Thyroid gland (tissue), 4 donors: ENCODE results near the gene RHBDF2. TPM values are rescaled to one million over a fixed set of nuclear protein-coding genes. Genes with fewer than 3 reads are reported as not detected.

Experiments
- DNase-seq, 2 donors: peaks; one replicate each; pipeline ENCODE4 v3.0.0-alpha.2; 2019
- H3K27ac ChIP-seq, 3 donors: fragments of 200-600 bp; sonication (generic); 1 replicate in 2 of 3; 2 replicates in 1 of 3; pipeline ENCODE4 v1.5.1; 2016 to 2019; ENCODE audit warnings: mild to moderate bottlenecking in 1 of 3, moderate library complexity in 1 of 3
- H3K27me3 ChIP-seq: fragments of 200-600 bp; sonication (generic); one replicate; pipeline ENCODE4 v1.5.1; 2019
- H3K36me3 ChIP-seq, 2 donors: fragments of 200-600 bp; sonication (generic); one replicate each; pipeline ENCODE4 v1.5.1; 2016 to 2019
- H3K4me1 ChIP-seq, 2 donors: fragments of 200-600 bp; sonication (generic); one replicate each; pipeline ENCODE4 v1.5.1; 2017 to 2019
- H3K4me3 ChIP-seq, 3 donors: fragments of 200-600 bp; sonication (generic); replicated peaks in 1 of 3; 1 replicate in 2 of 3; 2 replicates in 1 of 3; pipeline ENCODE4 v1.5.1; 2016; ENCODE audit warnings: mild to moderate bottlenecking in 1 of 3
- H3K9me3 ChIP-seq: fragments of 200-600 bp; sonication (generic); one replicate; pipeline ENCODE4 v1.5.1; 2017
- POLR2A ChIP-seq, 2 donors: fragments of 450-650 bp; IDR thresholded peaks; one replicate each; pipeline ENCODE4 v1.6.1; 2017; ENCODE audit warnings: antibody characterized with exemption in 2 of 2, mild to moderate bottlenecking in 2 of 2, moderate library complexity in 1 of 2
- WGBS, 2 donors: methylation state at CpG; one replicate each; pipeline ENCODE4 v1.1.5; 2017; 5-methylcytosine and 5-hydroxymethylcytosine counted together
- intact Hi-C: fragments of 100-400 bp; cut with DNase I; formaldehyde crosslinking; loops from one replicate; pipeline ENCODE4 v1.15.1; 2023
- total RNA-seq, 4 donors: library from RNA; depleted of rRNA; stranded (reverse); fragments of >200 nt; gene quantifications; one replicate each; pipeline ENCODE4 v1.2.3, GENCODE V29; 2016
- TF ChIP-seq, protein P1 (sequence below), 6 experiments: fragments of 200-600 bp in 3 of 6; fragments of 450-650 bp in 3 of 6; sonication (generic) in 3 of 6; IDR thresholded peaks; one replicate each; pipeline ENCODE4 v1.5.1; 2016 to 2019; ENCODE audit warnings: antibody characterized with exemption in 6 of 6, mild to moderate bottlenecking in 2 of 6, inconsistent platforms in 1 of 6, moderate library complexity in 1 of 6

Gene RHBDF2
- total RNA-seq, 4 donors from 2014 or later: 16.4 to 31.1 (median 22.1) TPM

DNA sequence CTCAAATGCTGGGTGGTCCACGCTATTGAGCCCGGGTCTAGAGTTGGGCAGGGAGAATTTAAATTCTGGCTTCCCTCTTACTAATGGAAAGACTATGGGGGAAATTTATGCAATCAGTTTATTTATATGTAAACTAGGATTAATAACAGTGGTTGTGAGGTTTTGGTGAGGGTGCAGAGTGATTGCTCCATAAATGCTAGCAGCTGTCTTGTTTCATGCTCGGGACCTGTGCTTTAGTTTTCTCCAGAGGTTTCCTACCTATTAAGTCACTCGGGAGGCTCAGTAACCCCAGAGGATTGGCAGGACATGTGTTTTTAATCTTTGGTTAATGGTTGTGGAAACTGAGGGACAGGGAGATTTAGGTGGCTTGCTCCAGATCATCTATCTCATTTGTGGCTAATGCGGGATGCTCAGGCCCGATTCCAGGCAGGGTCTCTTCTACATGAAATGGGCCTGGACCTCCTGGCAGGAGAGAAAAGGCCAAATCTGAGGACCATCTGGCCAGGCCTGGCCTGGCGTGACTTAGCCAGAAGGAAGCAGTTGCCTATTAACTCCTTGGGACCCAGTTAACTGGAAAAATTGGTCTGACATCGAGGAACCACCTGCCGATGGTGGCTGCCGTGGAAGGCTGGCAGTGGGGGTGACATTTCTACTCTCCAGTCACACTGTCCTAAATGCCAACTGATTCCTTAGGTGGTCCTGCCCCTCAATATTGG lies 40.7 kb upstream of the RHBDF2 start:
- H3K4me1 ChIP-seq: peaks cover 19 to 61% of the 10 kb centered on the region in 2 donors
- 89 to 93% methylated on average over 10 of the region's 10 CpGs for WGBS, 2 donors
- TF ChIP-seq POLR2A (IDR thresholded peaks at IDR 0.05): no peak
- TF ChIP-seq, protein P1, sequence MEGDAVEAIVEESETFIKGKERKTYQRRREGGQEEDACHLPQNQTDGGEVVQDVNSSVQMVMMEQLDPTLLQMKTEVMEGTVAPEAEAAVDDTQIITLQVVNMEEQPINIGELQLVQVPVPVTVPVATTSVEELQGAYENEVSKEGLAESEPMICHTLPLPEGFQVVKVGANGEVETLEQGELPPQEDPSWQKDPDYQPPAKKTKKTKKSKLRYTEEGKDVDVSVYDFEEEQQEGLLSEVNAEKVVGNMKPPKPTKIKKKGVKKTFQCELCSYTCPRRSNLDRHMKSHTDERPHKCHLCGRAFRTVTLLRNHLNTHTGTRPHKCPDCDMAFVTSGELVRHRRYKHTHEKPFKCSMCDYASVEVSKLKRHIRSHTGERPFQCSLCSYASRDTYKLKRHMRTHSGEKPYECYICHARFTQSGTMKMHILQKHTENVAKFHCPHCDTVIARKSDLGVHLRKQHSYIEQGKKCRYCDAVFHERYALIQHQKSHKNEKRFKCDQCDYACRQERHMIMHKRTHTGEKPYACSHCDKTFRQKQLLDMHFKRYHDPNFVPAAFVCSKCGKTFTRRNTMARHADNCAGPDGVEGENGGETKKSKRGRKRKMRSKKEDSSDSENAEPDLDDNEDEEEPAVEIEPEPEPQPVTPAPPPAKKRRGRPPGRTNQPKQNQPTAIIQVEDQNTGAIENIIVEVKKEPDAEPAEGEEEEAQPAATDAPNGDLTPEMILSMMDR (IDR thresholded peaks at IDR 0.05): no peak
- no peaks in the 10 kb centered on the region for H3K36me3 ChIP-seq
- no peaks in the 10 kb centered on the region for H3K27me3 ChIP-seq
- no peak overlapping the region for H3K27ac ChIP-seq
- no peaks in the 10 kb centered on the region for H3K9me3 ChIP-seq
- intact Hi-C loops: loop anchor here (2.0 kb wide), 1 partner anchor 19 kb away; no protein-coding TSS in a partner anchor
- H3K4me3 ChIP-seq: no peak overlapping the region
- DNase-seq: no peak

DNA sequence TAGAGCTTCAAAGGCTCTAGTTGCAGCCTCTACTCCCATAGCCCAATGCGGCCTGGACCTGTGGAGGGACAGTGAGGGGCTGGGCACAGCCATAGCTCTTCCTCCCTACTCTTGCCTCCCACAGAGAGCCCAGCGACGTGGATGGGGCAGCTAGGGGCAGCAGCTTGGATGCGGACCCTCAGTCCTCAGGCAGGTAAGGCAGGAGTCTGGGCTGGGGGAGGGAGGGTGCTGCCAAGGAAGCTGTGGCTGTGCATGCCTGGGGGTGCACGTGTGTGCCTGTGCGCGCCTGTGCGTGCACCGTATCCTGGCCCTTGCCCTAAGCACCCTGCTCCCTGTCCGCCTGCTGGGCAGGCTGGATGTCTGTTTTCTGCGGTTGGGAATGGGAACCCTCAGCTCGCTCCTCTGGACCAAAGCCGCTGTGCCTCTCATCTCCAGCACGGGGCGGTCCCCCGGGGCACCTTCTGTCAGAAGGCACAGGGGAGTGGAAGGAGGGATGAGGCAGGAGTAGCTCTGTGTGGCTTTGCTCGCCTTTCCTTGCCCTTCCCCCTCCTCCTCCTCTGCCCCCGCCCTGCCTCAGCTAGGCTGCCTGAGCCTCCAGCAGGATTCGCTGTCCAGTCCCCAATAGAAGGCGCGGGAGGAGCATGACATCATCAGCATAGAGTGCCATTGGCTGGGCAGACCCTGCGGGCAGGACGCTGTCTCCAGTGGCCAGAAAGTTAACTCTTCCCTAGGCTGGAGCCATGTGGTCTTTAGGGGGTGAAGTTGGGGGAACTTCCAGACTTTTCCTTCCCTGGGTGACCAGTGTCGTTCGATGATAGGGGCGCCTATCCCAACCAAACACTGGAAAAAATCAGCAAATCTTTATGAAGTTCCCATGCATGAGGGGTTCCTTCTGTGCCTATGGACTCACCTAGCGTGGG lies 39.4 kb upstream of the RHBDF2 start:
- intact Hi-C loops: no loop called here
- TF ChIP-seq POLR2A (IDR thresholded peaks at IDR 0.05): peak in 1 of 2 donors; percentile 41
- TF ChIP-seq, protein P1 (IDR thresholded peaks at IDR 0.05): peak in 2 of 6 experiments; percentile 31 to 51
- no peaks in the 10 kb centered on the region for H3K9me3 ChIP-seq
- peaks cover 16 to 49% of the 10 kb centered on the region in 2 donors for H3K4me1 ChIP-seq
- H3K4me3 ChIP-seq: no peak overlapping the region
- 10 to 13% methylated on average over 19 of the region's 27 CpGs for WGBS, 2 donors
- no peaks in the 10 kb centered on the region for H3K27me3 ChIP-seq
- peak; percentile 94 to 96 for DNase-seq
- no peaks in the 10 kb centered on the region for H3K36me3 ChIP-seq
- H3K27ac ChIP-seq: peak overlapping the region in 1 of 3 donors; percentile 51

DNA sequence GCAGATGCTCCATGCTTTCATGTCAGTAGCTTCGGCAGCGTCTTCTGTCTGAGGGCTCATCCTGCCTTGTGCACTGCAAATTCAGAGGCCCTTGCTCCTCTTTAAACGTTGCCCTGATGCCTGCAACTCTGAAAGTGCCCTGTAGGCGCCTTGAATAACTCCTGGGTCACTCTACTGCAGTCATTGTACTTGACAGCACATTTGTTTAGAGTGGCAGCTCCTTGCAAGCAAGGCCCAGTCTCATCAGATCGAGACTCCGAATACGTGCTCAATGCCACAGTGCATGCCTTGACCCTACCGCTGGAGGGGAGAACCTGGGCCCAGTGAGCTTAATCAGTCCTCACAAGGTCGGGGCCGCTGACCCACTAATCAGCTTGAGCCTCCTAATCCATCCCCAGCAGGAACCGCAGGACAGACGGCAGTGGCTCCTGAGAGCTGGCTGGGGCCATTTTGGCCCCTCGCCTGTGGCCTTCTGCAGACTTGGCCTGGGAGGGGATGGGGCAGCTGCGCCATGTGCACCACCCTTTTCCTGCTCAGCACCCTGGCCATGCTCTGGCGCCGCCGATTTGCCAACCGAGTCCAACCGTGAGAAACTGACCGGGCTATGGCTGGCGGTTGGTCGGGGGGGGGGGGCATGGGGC lies 38.5 kb upstream of the RHBDF2 start, which contains the start of gene PRCD:
Gene PRCD, plus strand, starts transcription at position 414 of the 641 bp plus-strand sequence. Its CDS starts 98 bp downstream, at position 512.
- intact Hi-C loops: no loop called here
- TF ChIP-seq, protein P1 (IDR thresholded peaks at IDR 0.05): peak in 1 of 6 experiments; percentile 11
- no peak for TF ChIP-seq POLR2A (IDR thresholded peaks at IDR 0.05)
- Histone ChIP-seq H3K4me3 (no peak within 1 kb of the TSS), H3K9me3 (no peaks in the 10 kb centered on the region), H3K4me1 (peaks cover 16 to 42% of the 10 kb centered on the region in 2 donors), H3K27me3 (no peaks in the 10 kb centered on the region), H3K27ac (peak within 1 kb of the TSS; percentile 50 to 85 (median 66)), H3K36me3 (no peaks in the 10 kb centered on the region)
- WGBS, 2 donors: 77 to 84% methylated on average over 14 to 17 of the region's 22 CpGs
- DNase-seq: no peak

DNA sequence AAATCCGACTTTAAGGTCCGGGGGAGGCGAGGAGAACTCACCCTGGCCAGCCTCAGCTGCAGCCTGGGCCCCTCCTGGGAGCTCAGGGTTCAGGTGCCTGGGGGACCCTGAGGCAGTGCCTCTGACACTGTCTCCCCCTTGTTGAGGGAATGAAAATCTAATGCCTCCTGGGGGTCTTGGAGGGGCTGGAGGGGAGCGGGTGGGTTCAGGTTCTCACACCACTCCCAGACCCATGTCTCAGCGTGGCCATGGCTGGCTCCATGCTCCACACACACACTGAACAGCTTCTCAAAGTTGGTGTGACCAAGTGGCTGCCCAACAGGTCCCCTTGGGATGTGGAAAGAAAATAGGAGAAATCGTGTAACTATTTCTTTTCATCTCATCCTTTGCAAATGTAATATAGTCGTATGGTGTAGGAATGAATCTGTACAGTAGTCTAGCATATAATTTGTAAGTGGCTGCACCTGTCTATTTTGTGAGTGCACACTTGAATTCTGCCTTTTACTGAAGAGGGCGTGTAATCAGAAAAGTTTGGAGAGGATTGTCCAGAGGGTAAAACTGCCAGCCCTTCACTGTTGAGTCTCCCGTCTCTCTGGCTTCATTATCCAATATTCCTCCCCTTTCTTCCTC lies 37.8 kb upstream of the RHBDF2 start:
- no peaks in the 10 kb centered on the region for H3K27me3 ChIP-seq
- peak overlapping the region; percentile 50 to 85 (median 66) for H3K27ac ChIP-seq
- peak; percentile 53 to 62 for DNase-seq
- TF ChIP-seq, protein P1 (IDR thresholded peaks at IDR 0.05): no peak
- TF ChIP-seq POLR2A (IDR thresholded peaks at IDR 0.05): no peak
- no peaks in the 10 kb centered on the region for H3K36me3 ChIP-seq
- intact Hi-C loops: no loop called here
- H3K9me3 ChIP-seq: no peaks in the 10 kb centered on the region
- H3K4me1 ChIP-seq: peaks cover 16 to 40% of the 10 kb centered on the region in 2 donors
- H3K4me3 ChIP-seq: no peak overlapping the region
- WGBS, 2 donors: 54 to 59% methylated on average over 9 of the region's 9 CpGs
